Amniotic stem cell (primary cell): ENCODE data around the gene GRK5.
"Not testable (repeated sequence)": the region's sequence is repeated elsewhere in the genome, so short reads cannot be mapped to it uniquely, and the experiment has no call there.

ENCODE experiments used
- DNase-seq: peaks from one replicate; lab custom pipeline; 2025; lab: John Stamatoyannopoulos, UW

The GRK5 gene

DNA sequence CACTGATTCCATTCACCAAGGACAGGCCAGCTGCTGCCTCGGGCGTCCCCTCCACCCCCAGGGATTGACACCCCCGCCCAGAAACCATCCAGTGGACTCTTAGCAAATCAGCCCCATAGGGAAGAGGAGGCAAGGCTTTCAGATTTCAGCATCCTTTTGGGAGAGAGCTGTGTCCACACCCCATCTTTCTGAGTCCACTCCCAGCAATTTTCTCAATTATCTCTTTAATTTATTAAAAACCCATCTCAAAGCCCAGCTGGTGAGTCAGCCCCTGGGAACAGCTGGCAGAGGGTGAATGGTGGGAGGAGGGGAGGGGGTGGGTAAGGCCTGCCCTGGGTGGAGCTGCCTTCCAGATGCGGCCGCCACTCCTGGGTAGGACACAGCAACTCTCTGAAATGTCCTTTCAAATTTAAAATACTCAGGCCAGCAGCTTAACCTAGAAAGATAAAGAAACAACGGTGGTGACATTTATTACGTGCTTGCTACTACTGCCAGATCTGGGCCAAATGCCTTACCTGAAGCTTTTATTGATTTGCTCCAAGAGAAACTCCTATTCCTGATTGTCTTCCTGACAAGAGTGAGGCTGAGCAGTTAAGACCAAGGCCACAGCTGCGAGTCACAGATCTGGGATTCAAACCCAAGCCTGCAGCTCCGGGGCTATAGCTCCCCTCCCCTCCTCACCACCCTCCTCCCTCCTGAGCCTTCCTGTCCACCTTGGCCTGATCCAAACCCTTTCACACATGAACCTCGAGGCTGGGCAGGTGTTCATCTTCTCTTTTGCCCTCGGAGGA, 214.7 kb downstream of the GRK5 start:
- DNase-seq, result no peak

- DNase-seq, result no peak
These were observed 215.5 kb downstream of the GRK5 start for GRCh38 chr10:119422682-119423509.

DNA sequence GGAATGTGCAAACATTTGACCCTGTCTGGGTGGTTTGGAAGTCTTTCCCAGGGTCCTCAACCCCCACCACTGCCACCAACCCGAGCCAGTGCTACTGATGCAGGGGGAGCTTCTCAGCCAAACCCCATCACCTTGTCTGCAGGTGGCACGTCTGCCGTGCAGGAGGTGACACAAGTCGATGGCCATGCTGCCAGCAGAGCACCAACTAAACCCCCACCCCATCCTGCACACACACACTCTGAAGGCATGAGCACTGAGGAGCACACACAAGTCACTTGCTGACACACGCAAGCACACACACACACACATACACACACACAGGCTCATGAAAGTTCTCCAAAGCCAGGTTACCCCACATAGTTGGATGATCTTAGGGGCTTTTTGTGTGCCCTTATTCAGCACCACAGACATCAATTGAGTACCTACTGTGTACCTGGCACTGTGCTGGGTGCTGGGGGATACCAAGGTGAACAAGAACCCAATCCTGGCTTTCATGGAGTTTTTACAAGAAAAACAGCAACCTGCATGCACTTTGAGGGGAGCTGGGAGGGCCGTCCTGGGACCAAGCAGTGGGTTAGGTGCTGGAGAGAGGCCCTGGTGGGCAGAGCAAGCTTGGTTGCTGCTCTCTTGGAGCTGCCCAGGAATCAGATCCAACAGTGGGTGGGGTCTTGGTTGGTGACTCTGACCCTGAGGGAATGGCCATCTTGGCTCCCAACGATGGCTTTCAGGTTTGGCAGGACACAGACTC, 216.3 kb downstream of the GRK5 start:
- DNase-seq, result no peak

GRCh38 chr10:119424258-119424975, 217.0 kb downstream of the GRK5 start:
- no peak for DNase-seq

DNA sequence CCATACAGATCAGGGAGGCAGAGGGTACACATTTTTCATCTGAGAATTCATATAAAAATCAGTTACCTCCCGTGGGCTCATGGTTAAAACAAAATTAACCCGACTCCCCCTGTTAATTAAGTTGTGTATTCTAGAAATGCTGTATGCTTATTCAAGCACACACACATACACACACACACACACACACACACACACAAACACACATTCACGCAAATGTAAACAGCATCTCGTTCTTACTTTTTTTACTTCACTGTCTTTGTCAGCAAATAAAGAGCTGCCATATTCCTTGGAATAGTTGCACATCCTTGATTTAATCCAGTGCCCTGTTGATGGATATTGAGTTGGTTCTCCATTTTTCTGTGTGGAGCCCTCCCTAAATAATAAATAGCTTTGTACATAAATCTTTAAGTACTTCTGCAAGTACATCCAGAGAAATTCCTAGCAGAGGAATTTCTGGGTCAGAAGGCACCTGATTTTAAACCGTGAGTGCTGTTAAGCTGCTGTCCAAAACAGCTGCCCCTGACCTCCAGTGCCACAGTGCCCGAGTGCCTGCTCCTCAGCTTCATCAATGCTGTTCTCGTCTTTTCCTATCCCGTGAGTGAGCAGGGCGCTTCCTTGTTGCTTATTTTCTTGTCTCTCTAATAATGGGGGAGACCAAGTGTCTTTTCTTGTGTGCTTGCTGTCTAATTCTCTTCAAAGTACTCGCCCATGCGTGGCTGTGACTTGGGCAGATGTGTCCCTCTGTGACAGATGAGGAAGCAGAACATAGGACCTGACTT, 217.9 kb downstream of the GRK5 start:
- DNase-seq, result no peak

DNA sequence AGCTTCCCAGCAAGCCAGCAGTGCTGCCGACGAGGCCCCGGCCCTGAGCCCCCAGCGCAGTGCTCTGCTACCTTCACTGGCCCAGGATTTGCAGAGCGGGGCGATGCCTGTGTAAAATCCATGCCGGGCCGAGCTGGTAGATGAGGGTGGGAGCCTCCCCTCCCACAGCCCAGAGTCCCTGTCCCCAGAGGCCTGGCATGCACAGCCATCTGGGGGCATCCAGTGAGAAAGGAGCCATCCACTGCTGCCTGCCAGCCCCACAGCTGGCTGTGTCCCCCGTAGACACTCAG, 218.5 kb downstream of the GRK5 start:
- no peak for DNase-seq

DNA sequence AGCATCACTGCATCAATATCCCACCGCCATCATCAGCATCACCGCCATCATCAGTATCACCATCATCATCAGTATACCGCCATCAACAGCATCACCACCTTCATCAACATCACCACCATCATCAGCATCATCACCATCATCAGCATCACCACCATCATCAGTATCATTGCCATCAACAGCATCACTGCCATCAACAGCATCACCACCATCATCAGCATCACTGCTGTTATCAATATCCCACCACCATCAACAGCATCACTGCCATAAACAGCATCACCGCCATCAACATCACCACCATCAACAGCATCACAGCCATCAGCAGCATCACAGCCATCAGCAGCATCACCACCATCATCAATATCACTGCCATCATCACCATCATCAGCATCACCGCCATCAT, 219.3 kb downstream of the GRK5 start:
- DNase-seq, result no peak

DNA sequence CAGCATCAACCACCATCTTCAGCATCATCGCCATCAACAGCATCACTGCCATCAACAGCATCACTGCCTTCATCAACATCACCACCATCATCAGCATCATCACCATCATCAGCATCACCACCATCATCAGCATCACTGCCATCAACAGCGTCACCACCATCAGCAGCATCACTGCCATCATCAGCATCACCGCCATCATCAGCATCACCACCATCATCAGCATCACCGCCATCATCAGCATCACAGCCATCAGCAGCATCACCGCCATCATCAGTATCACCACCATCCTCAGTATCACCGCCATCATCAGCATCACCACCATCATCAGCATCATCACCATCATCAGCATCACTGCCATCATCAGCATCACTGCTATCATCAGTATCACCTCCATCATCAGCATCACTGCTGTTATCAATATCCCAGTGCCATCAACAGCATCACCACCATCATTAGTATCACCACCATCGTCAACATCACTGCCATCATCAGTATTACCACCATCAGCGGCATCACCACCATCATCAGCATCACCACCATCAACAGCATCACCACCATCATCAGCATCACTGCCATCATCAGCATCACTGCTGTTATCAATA, 220.0 kb downstream of the GRK5 start:
- DNase-seq, result no peak

DNA sequence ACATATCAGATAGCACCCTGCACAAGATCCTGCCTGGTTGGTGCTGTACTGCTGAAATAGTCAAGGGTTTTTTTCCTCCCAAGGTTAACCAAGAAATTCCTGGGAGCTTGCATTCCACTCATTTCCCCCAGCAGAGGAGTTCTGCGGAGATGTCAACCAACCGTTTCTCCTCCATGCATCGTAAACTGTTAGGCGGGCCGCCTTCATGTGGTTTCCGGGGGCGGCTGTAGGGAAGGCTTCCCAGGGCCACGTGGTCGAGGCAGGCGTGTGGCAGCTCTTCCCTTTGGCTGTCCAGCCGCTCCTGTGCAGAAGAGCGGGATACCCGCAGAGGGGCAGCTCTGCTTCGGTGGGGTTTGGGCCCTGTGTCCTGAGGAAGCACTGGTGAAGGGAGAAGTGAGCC, 221.4 kb downstream of the GRK5 start:
- no peak for DNase-seq

GRCh38 chr10:119429771-119430170, 222.4 kb downstream of the GRK5 start:
- no peak for DNase-seq

GRCh38 chr10:119431034-119431772, 223.8 kb downstream of the GRK5 start:
- no peak for DNase-seq

- no peak for DNase-seq
These were observed 224.4 kb downstream of the GRK5 start for GRCh38 chr10:119431773-119432135.

GRCh38 chr10:119434942-119435341, 227.6 kb downstream of the GRK5 start:
- not testable (repeated sequence) for DNase-seq

DNA sequence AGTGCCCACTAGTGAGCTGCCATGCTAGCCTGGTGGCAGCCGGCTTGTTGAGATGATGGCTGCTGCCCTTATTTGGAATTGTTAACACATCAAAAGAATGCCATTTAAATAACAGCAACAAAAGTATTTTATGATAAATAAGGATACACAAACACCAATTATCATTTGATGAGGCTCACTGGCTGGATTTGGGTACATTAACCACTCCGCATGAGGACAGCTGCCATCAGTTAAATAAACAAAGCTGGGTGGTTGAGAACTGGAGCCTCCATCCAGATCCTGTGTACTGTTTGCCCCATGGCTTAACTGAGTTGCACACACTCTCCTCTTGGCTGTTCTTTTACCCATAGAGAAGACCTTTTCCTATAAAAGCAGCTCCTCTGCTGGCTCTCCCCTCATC, 231.3 kb downstream of the GRK5 start:
- DNase-seq, result no peak

- no peak for DNase-seq
These were observed 232.6 kb downstream of the GRK5 start for GRCh38 chr10:119439922-119440321.

GRCh38 chr10:119441151-119441821, 233.9 kb downstream of the GRK5 start:
- no peak for DNase-seq

DNA sequence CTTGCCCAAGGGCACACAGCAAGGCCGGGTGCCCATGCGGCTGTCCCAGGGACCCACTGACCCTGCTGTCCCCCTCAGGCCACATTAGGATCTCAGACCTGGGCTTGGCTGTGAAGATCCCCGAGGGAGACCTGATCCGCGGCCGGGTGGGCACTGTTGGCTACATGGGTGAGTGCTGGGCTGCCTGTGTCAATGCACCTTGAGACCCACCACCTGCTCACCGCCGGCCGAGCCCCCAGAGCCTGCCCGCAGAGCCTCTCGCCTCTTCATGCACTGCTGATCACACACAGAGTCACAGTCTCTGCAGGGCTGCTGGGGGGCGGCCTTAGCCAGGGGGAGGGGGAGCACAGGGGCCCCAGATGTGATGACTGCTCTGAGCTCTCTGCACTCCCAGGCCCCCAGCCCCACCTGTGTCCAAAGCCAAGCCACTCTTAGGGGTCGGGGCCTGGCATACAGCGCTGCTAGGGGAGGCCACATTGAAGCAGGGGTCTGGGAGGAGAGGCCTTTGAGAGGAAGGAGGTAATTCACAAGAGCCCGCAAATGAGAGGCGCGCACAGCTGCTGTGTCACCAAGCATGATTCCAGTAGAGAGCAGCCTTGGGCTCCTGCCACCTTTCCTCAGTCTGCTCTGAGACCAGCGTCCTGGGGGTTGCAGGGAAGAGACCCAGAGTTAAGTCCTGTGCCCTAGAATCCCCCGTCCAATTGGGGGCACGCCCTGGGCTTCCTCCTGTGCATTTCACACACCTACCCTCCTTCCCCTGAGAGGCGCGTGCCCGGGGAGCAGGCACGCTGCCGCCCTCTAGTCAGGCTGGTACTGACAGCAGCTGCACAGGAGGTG, 234.8 kb downstream of the GRK5 start:
- DNase-seq, result no peak

DNA sequence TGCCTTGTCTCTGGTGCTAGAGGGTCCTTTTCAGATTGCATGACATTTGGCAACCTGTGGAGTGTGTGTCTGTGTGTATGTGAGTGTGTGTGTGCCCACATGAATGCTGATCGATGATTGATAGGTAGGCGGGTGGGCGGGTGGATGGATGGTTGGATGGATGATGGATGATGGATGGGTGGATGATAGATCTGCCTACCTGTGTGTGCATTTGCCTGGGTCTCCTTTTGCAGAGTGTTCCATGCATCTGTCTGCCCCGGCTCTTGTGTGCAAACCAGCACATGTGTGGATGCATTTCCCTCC, 235.3 kb downstream of the GRK5 start:
- DNase-seq, result no peak

GRCh38 chr10:119443441-119443840, 236.1 kb downstream of the GRK5 start:
- DNase-seq, result no peak
